Neural progenitor cell (in vitro differentiated cells): ENCODE data around the gene MYMK.

Experiments
- CTCF ChIP-seq: fragments of 200-600 bp; sonication (generic); IDR thresholded peaks from 2 replicates; pipeline ENCODE4 v1.5.1; 2017; ENCODE audit warnings: antibody characterized with exemption, mild to moderate bottlenecking
- EZH2 ChIP-seq: fragments of 200-600 bp; sonication (generic); IDR thresholded peaks from 2 replicates; pipeline ENCODE4 v1.6.1; 2017; ENCODE audit warnings: antibody characterized with exemption, mild to moderate bottlenecking, moderate library complexity

- TF ChIP-seq CTCF, result no peak
- no peak for TF ChIP-seq EZH2
Observed at GRCh38 chr9:133499892-133500270, 24.9 kb downstream of the MYMK start.
